ENCODE data around the gene RNF7.

- TF ChIP-seq EZH2phosphoT487 (IDR thresholded peaks at IDR 0.05; ENCODE audit: low read length), result no peak
- no peak for TF ChIP-seq CTCF (IDR thresholded peaks at IDR 0.05; ENCODE audit: low read length)
Measured at GRCh38 chr3:141708367-141708766, 29.7 kb upstream of the RNF7 start.
